T-helper 1 cell treated with Interleukin-12 subunit alpha and Interleukin-12 subunit beta and Interleukin-4 antibody, amounts not matched to agents 30 μg/mL and 1 μg/mL, for 36 hours (primary cell): Measurements from ENCODE around the gene B4GALT5.
A peak's percentile ranks its signal among the peaks of the same experiment; 100 is the strongest.

Source experiments
- H3K27ac Mint-ChIP-seq: one replicate; pipeline ENCODE4 v1.8.0; 2021; ENCODE audit warnings: mild to moderate bottlenecking, mixed read lengths
- H3K27me3 Mint-ChIP-seq: one replicate; pipeline ENCODE4 v1.8.0; 2021; ENCODE audit warnings: low read depth, mixed read lengths
- H3K36me3 Mint-ChIP-seq: one replicate; pipeline ENCODE4 v1.8.0; 2021; ENCODE audit warnings: low read depth, mixed read lengths
- H3K4me1 Mint-ChIP-seq: one replicate; pipeline ENCODE4 v1.8.0; 2021; ENCODE audit warnings: low read depth, mixed read lengths
- H3K4me3 Mint-ChIP-seq: one replicate; pipeline ENCODE4 v1.8.0; 2021; ENCODE audit warnings: mild to moderate bottlenecking, moderate library complexity, mixed read lengths
- H3K9me3 Mint-ChIP-seq: one replicate; pipeline ENCODE4 v1.8.0; 2021; ENCODE audit warnings: mixed read lengths

The B4GALT5 gene

DNA sequence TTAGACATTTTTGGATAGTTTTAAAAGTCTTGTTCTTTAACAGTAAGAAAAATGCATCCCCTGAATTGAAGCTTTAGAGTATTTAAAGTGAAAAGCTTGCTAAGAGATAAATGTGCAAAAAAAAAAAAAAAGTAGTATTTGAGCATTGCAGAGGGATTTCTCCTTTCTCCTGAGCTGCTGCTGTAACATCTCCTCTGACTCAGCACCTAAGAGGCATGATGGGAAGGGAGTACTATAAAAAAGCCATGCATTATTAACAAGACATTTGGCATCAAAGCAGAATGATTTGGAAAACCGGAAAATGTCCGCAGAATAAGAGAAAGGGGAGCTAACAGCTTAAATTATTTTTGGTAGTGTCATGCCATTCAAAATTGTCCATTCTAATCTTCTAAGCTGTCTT lies 27.9 kb downstream of the B4GALT5 start:
- H3K9me3 Mint-ChIP-seq: no peaks in the 10 kb centered on the region
- H3K4me1 Mint-ChIP-seq: peaks cover 32% of the 10 kb centered on the region
- H3K27ac Mint-ChIP-seq: no peak overlapping the region
- no peaks in the 10 kb centered on the region for H3K27me3 Mint-ChIP-seq
- peaks cover 6% of the 10 kb centered on the region for H3K36me3 Mint-ChIP-seq
- H3K4me3 Mint-ChIP-seq: no peak overlapping the region

DNA sequence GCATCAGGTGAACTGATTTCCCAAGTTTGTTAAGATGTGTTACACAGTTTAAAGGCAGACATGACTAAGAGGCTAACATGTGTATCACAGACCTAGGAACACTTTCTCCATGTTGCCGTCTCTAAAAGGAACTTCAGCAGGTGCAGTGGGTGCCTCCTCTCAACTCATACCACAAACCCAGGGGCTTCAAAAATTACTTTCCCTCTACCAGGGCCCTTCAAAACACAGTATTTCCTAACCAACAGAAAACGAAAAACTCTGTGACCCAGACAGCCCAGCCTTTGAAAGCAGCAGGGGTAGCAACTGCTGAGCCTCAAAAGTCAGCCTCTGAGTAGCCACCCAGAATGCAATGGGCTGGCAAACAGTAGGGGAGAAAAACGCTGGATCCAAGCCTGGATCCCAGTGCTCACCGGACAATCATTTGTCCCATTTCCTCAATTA lies 28.5 kb downstream of the B4GALT5 start:
- Mint-ChIP-seq H3K9me3 (no peaks in the 10 kb centered on the region), H3K4me3 (no peak overlapping the region), H3K36me3 (peaks cover 6% of the 10 kb centered on the region), H3K27ac (no peak overlapping the region), H3K27me3 (no peaks in the 10 kb centered on the region), H3K4me1 (peaks cover 34% of the 10 kb centered on the region)

DNA sequence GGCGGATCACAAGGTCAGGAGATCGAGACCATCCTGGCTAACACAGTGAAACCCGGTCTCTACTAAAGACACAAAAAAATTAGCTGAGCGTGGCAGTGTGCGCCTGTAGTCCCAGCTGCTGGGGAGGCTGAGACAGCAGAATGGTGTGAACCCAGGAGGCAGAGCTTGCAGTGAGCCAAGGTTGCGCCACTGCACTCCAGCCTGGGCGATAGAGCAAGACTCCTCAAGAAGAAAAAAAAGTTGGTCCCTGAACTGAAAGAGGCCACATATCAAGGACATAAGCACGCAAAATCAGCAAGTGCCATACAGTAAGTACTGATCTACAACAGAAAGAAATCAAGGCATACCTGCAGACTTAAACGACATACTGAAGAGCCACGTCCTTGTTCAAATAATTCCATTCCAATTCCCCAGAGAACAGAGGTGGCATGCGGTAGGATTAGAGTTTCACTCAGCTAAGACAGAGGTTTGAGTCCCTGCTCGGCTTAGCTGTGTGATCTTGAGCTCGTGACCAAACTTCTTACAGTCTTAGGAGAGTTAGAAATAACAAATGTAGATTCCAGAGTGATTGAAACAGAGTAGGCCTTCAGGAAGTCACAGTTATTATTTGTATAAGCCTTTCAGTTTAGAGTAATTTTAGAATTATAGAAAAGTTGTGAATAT lies 29.2 kb downstream of the B4GALT5 start:
- Mint-ChIP-seq H3K4me3 (no peak overlapping the region), H3K27ac (no peak overlapping the region), H3K36me3 (peaks cover 6% of the 10 kb centered on the region), H3K9me3 (no peaks in the 10 kb centered on the region), H3K27me3 (no peaks in the 10 kb centered on the region), H3K4me1 (peaks cover 37% of the 10 kb centered on the region)

DNA sequence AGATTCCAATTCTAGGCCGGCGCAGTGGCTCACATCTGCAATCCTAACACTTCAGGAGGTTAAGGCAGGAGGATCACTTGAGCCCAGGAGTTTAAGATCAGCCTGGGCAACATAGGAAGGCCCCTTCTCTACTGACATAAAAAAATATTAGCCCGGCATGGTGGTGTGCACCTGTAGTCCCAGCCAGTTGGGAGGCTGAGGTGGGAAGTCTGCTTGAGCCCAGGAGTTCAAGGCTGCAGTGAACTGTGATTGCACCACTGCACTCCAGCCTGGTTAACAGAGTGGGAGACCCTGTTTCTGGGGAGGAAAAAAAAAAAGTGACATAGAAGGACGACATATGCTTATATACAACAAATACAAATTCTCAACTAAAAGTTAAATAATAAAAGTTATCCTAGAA lies 30.9 kb downstream of the B4GALT5 start:
- no peak overlapping the region for H3K27ac Mint-ChIP-seq
- H3K4me1 Mint-ChIP-seq: peaks cover 43% of the 10 kb centered on the region
- H3K36me3 Mint-ChIP-seq: peaks cover 6% of the 10 kb centered on the region
- H3K27me3 Mint-ChIP-seq: no peaks in the 10 kb centered on the region
- no peak overlapping the region for H3K4me3 Mint-ChIP-seq
- no peaks in the 10 kb centered on the region for H3K9me3 Mint-ChIP-seq

DNA sequence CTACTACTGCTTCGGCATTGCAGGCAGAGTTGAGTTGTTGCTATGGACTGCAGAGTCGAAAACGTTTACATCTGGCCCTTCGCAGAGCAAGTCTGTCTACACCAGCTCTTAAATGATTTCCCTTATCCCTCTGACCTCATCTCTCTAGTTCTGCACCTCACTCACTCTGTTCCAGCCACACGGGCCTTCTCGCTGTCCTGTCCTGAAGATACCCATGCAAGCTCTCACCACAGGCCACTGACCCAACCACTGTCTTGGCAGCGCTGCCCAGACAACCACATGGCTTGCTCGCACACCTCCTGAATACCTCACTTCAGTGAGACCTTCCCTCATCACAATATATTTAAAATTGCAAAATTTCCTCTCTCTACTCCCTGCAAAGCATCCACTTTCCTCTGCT lies 31.4 kb downstream of the B4GALT5 start:
- Mint-ChIP-seq H3K4me1 (peaks cover 47% of the 10 kb centered on the region), H3K27me3 (no peaks in the 10 kb centered on the region), H3K27ac (no peak overlapping the region), H3K36me3 (peaks cover 5% of the 10 kb centered on the region), H3K9me3 (no peaks in the 10 kb centered on the region), H3K4me3 (no peak overlapping the region)

DNA sequence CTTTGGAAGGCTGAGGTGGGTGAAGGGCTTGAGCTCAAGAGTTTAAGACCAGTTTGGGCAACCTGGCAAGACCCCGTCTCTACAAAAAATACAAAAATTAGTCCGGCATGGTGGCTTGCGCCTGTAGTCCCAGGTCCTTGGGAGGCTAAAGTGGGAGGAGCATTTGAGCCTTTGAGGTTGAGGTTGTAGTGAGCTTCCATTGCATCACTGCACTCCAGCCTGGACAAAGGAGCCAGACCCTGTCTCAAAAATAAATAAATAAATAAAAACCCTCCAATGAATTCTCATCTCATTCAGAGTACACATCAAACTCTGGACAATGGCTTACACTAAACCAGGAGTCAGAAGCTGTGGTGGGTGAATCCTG lies 31.8 kb downstream of the B4GALT5 start:
- H3K4me3 Mint-ChIP-seq: no peak overlapping the region
- no peaks in the 10 kb centered on the region for H3K9me3 Mint-ChIP-seq
- no peak overlapping the region for H3K27ac Mint-ChIP-seq
- H3K4me1 Mint-ChIP-seq: peaks cover 52% of the 10 kb centered on the region
- H3K27me3 Mint-ChIP-seq: no peaks in the 10 kb centered on the region
- peaks cover 5% of the 10 kb centered on the region for H3K36me3 Mint-ChIP-seq

DNA sequence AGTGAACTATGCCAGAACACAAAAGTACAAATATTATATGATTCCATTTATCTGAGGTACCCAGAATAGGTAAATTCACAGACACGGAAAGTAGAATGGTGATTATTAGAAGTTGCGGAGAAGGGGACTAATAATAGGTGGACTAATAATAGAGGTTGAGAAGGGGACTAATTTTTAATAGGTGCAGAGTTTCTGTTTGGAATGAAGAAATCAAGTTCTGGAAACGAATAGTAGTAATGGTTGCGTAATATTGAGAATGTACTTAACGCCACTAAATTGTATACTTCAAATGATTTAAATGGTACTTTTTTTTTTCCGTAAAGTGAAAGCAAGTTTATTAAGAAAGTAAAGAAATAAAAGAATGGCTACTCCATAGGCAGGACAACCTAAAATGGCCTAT lies 33.2 kb downstream of the B4GALT5 start:
- H3K27ac Mint-ChIP-seq: no peak overlapping the region
- no peak overlapping the region for H3K4me3 Mint-ChIP-seq
- H3K4me1 Mint-ChIP-seq: peaks cover 58% of the 10 kb centered on the region
- H3K27me3 Mint-ChIP-seq: no peaks in the 10 kb centered on the region
- H3K9me3 Mint-ChIP-seq: no peaks in the 10 kb centered on the region
- peaks cover 5% of the 10 kb centered on the region for H3K36me3 Mint-ChIP-seq

DNA sequence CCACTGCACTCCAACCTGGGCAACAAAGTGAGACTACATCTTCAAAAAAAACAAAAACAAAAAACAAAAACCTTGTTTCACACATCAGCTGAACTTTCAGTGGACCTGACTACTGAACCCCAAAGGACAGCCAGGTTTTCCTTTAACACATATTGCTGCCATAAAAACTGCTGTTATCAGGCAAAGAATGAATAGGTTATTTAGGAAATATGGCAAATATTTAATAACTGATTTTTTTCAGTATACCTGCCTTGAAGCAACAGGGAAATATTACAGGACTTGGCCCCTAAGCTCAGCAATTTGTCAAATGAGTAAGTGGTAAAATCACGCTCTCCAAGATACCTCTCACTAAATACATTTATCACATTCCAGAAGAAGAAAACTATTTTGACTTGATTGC lies 34.0 kb downstream of the B4GALT5 start:
- Mint-ChIP-seq H3K9me3 (no peaks in the 10 kb centered on the region), H3K27ac (peak overlapping the region; percentile 58), H3K36me3 (peaks cover 5% of the 10 kb centered on the region), H3K27me3 (no peaks in the 10 kb centered on the region), H3K4me1 (peaks cover 61% of the 10 kb centered on the region), H3K4me3 (peak overlapping the region; percentile 38)

DNA sequence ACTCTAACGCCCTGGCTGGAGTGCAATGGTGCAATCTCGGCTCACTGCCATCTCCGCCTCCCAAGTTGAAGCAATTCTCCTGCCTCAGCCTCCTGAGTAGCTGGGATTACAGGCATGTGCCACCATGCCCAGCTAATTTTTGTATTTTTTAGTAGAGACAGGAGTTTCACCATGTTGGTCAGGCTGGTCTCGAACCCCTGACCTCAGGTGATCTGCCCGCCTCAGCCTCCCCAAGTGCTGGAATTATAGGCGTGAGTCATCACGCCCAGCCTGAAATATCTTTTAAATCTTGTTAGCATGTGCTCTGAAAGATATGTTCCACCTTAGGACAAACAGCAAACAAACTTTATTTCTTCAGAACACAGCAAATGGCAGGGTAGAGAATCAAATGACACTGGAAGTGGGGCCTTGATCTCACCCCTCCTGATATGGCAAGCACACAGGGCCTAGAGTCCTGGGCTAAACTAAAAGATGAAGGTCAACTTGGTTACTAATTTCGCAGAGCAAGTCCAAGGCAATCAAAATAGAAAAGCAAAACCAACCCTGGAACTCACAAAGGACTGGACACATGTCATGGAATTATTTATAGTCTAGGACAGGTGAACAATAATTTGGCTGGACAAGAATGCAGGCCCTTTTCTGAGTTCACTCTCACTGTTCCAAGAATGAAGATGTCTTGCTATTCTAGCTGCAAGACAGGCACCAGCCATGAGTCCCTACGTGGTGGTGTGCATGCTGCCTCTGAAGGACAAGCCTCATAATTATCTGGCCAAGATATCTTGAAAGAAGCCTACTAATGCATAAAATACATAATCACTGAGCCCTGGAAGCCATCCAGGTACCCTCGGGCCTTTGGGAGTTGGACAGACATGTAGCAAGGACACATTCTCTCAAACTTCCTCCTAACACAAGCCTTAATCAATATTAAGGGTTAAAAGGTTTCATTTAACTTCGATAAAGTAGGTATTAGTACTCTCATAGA lies 35.6 kb downstream of the B4GALT5 start:
- Mint-ChIP-seq H3K4me1 (peaks cover 64% of the 10 kb centered on the region), H3K36me3 (peaks cover 5% of the 10 kb centered on the region), H3K27me3 (no peaks in the 10 kb centered on the region), H3K27ac (peak overlapping the region; percentile 56), H3K9me3 (no peaks in the 10 kb centered on the region), H3K4me3 (peak overlapping the region; percentile 12)

DNA sequence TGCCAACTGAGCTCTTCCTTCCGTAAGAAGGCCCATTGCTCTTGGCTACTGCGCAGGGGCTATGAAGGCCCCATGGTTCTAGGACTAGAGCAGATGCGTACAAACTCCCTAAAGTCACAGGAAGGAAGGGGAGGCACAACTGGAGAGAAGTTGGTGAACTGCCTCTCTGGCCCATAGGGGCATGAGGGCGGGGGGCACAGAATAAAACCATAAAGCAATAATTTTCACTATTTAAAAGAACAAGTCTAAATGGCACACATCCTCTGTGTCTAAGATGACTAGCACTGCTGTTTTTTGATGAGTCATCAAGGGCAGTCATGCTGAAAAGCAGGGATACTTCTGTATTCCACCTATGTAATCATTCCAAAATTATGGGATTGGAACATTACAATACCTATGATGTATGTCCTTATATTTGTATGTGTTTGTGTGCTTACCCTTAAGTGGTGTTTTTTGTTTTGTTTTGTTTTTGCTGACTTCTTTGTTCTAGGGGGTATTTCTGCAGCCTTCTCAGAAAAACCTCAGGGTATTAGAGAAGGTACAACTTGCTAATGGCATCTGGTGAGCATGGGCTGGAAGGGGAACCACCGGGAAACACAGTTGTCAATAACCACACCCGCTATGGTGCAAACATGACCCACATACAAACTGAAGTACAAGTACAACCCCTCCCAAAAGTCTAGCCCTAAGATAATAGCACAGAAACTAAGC lies 36.9 kb downstream of the B4GALT5 start:
- Mint-ChIP-seq H3K4me3 (peak overlapping the region; percentile 60), H3K9me3 (no peaks in the 10 kb centered on the region), H3K27ac (peak overlapping the region; percentile 87), H3K4me1 (peaks cover 69% of the 10 kb centered on the region), H3K36me3 (peaks cover 13% of the 10 kb centered on the region), H3K27me3 (no peaks in the 10 kb centered on the region)

DNA sequence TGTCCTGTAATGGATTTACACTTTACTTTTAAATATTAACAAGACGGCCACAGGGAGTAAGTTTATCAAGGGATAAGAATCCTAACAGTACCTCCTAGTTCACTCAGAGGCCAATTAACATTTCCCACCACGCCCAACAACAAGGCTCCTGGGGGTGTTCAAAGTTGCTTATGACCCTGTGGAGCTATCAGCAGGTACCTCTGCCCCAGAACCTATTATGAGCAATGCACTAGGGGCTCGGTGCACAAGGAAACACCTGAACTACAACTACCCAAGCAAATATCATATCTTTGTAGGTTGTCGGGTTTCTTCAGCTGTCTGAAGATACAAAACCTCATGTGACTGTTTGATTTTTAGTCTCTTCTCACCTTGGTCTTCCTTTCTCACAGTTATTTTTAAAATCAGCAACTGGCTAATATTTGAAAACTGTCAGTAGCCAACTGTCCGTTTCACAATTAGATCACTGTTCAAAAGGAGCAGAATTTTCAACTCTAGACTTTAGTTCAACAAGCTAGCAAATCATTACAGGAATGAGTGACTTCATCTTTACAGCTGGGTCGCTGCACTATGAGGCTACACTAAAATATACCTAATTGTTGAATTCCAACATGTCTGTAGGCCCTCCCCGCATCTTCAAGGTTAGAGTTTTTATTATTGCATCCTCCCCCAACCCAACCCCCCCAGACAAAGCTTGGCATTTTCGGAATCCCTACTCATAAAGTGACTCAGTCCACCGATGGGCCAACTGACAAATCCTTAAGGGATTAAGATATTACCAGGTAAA lies 38.1 kb downstream of the B4GALT5 start:
- Mint-ChIP-seq H3K27ac (peak overlapping the region; percentile 87), H3K4me1 (peaks cover 71% of the 10 kb centered on the region), H3K4me3 (no peak overlapping the region), H3K27me3 (no peaks in the 10 kb centered on the region), H3K36me3 (peaks cover 10% of the 10 kb centered on the region), H3K9me3 (no peaks in the 10 kb centered on the region)

DNA sequence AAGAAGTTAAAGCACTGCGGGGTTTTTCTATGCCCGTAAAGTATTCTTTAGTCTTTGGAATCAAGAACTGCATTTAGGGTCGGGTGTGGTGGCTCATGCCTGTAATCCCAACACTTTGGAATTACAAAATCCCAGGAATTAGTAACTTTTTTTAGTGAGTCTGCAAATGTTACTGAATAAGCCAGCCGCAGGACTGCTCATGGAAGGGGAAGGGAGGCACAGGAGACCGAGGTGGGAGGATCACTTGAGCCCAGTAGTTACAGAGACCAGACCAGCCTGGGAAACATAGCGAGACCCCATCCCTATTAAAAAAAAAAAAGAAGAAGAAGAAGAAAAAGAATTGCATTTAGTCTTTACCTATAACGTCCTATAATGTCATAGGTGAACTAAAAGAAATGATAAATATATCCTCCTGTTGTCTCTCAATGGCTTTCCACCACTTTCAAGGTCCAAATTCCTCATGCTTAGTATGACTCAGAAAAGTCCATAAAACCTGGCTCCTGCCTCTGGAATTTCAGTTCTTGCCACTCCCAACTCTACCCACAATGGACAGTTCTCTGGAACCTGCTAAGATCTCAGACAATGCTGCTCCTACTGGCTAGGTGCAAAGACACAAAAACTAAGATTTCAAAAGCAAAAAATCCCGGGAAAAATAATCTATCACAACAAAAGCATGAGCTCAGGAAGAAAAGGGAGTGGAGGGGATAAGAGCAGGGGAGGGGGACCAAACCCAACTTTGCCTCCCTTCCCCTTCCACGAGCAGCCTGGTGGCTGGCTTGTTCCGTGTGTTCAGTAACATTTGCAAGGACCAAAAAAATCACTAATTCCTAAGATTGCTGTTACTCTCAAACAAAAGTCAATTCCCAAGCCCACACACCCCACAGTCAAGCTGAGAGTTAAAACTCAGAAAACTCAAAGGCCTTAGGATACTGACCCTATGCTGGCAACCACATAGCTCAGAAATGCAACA lies 39.0 kb downstream of the B4GALT5 start:
- Mint-ChIP-seq H3K9me3 (no peaks in the 10 kb centered on the region), H3K27ac (no peak overlapping the region), H3K4me1 (peaks cover 73% of the 10 kb centered on the region), H3K4me3 (no peak overlapping the region), H3K27me3 (no peaks in the 10 kb centered on the region), H3K36me3 (peaks cover 10% of the 10 kb centered on the region)

DNA sequence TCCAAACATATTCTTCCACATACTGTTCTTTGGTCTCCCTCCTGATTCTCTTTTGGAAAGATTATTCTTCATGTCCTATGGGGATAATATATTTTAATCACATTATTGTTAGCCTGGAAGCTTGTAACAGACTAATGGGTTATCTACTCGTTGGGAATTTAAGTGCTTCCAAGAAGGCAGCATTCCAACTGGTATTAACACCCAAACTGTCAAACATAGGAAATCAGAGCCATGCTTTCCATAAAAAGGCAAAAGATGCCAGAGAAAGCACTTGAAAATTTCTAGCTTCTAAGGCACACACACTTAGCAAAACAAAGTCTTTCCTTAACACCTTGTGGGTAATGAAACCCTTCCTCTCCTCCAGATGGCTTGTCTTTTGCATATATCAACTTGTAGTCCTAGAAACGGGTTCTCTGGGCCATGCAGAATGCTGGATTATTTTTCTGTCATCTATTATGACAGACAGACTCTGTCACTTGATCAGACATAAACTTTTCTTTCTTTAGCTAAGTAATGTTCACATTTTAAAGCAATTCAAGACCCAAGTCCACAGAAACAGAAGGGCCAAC lies 41.5 kb downstream of the B4GALT5 start:
- H3K36me3 Mint-ChIP-seq: peaks cover 9% of the 10 kb centered on the region
- H3K27me3 Mint-ChIP-seq: no peaks in the 10 kb centered on the region
- no peaks in the 10 kb centered on the region for H3K9me3 Mint-ChIP-seq
- peaks cover 71% of the 10 kb centered on the region for H3K4me1 Mint-ChIP-seq
- no peak overlapping the region for H3K4me3 Mint-ChIP-seq
- peak overlapping the region; percentile 20 for H3K27ac Mint-ChIP-seq
